SK-N-DZ (cell line): ENCODE measurements around the gene KLHL10.
"Not testable (repeated sequence)": the region's sequence is repeated elsewhere in the genome, so short reads cannot be mapped to it uniquely, and the experiment has no call there.

Experiments
- DNase-seq: peaks from one replicate; pipeline ENCODE4 v3.0.0-alpha.2; 2015; ENCODE audit warnings: low spot score

The KLHL10 gene

DNA sequence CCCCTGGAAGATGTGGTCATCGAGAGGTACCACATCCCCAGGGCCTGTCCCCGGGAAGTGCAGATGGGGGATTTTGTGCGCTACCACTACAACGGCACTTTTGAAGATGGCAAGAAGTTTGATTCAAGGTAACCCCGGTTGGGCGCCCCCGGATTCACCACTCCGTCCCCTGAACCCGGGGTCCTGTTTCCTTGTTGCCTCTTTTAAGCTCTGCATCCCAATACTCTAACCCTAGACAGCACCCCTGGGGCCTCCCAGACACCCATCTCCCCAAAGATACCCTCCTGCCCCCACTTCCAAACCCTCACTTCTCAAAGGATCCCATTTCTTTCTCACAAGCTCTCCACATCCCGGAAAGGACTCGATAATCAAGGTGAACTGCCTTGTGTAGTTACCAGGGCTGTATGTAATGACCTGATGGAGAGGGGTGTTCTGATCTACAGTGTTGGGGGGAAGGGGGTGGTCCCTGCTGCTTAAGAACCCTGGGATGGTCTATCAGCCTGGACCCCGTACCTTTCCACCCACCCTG lies 24.4 kb upstream of the KLHL10 start:
- no peak for DNase-seq

DNA sequence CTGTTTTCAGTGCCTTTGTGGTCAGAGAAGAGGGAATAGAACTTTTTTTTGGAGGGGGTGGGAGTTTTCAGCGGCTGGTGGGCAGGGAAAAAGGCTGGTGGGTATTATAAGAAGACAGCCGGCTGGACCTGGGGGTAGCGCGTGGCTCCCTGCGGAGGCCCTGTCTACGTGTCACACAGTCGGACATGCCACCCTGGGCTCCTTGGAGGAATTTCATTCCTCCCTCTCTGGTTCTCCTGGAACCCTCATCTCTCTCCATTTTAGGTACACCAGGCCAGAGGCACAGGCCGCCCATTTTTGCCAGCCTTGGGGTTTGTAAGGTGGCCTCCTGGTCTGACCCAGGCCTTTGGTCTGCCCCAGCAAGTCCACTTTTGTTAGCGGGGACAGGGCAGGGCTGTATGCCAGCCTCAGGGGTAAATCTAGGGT lies 23.9 kb upstream of the KLHL10 start:
- no peak for DNase-seq

DNA sequence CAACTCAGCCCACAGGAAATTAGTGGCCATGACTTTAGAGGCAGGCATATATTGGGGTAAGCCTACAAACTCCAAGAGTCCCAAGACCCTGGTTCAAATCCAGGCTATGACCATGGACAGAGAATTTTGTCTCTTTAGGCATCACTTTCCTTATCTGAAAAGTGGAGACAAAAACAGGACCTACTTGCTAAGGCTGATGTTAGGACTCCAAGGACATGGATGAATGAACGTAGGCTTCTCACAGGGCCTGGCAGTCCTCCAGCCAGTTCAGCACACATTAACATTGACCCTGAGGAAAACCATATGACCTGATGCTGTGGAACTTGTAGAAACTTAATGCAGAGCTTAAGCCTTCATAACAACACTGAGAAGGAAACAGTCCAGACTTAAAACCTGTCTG lies 23.4 kb upstream of the KLHL10 start:
- DNase-seq = no peak

DNA sequence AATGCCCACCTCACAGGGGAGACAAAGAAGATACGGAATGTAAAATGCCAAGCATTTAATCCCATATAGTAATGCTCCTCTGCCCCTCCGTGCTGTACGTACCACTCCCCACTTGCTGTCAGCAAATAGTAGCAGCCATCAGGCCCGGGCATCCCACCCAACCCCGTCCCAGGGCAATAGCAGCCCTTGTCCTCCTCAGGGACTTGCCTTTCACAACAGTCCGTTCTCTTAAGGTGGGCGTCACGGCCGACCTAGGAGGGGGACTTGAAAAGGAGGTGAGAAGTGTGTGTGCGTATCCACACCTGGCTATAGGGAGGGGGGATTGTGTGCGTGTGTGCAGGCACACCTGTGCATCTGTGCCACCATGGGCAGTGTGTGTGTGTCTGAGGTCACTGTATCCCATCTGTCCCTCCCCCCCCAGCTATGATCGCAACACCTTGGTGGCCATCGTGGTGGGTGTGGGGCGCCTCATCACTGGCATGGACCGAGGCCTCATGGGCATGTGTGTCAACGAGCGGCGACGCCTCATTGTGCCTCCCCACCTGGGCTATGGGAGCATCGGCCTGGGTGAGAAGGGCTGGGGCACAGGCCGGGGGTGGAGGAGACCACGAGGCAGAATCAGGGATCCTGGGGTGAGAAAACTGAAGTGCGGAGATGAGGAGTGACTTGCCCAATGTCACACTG lies 20.8 kb upstream of the KLHL10 start:
- no peak for DNase-seq

DNA sequence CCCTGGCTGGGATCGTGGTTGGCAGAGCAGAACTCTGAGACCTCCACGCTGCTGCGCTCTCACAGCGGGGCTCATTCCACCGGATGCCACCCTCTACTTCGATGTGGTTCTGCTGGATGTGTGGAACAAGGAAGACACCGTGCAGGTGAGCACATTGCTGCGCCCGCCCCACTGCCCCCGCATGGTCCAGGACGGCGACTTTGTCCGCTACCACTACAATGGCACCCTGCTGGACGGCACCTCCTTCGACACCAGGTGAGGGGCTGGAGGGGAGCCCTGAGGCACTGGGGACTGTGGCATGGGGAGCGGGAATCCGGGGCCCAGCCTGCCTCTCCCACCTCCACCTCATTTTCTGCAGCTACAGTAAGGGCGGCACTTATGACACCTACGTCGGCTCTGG lies 19.6 kb upstream of the KLHL10 start:
- DNase-seq = no peak

DNA sequence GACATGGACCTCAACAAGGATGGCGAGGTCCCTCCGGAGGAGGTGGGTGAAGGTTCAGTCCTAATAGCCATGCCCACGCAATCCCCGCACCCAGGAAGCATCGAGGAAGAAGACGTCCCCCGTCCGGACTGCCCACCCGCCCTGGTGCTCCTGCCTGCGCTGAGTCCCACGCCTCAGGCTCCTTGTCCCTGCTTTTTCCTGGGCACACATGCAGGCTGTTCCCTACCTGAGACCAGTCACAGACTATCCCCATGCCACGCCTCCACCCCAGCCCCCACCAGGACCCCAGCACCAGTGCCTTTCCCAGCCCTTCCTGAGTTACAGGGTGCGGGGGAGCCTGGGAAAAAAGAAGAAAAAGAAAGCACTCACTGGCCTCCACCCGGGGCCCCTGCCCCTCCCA lies 15.8 kb upstream of the KLHL10 start:
- DNase-seq = no peak

DNA sequence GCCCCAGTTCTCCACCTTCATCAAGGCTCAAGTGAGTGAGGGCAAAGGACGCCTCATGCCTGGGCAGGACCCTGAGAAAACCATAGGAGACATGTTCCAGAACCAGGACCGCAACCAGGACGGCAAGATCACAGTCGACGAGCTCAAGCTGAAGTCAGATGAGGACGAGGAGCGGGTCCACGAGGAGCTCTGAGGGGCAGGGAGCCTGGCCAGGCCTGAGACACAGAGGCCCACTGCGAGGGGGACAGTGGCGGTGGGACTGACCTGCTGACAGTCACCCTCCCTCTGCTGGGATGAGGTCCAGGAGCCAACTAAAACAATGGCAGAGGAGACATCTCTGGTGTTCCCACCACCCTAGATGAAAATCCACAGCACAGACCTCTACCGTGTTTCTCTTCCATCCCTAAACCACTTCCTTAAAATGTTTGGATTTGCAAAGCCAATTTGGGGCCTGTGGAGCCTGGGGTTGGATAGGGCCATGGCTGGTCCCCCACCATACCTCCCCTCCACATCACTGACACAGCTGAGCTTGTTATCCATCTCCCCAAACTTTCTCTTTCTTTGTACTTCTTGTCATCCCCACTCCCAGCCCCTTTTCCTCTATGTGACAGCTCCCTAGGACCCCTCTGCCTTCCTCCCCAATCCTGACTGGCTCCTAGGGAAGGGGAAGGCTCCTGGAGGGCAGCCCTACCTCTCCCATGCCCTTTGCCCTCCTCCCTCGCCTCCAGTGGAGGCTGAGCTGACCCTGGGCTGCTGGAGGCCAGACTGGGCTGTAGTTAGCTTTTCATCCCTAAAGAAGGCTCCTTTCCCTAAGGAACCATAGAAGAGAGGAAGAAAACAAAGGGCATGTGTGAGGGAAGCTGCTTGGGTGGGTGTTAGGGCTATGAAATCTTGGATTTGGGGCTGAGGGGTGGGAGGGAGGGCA lies 15.1 kb upstream of the KLHL10 start:
- DNase-seq = no peak

DNA sequence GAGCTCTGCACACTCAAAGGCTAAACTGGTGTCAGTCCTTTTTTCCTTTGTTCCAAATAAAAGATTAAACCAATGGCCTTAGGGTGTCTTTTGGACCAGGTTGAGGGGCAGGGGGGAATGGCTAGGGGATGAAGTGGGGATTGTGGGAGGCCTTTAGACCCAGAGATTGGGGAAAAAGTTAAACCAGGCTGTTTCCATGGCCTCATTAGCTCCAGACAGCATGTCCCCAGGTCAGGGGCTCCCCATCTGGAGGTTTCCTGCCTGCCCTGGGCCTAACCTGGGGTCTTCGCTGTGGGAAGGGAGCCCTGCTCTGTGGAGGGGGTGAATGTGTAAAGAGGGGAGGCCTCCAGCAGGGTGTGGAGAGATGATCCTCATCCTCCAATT lies 14.5 kb upstream of the KLHL10 start:
- no peak for DNase-seq

DNA sequence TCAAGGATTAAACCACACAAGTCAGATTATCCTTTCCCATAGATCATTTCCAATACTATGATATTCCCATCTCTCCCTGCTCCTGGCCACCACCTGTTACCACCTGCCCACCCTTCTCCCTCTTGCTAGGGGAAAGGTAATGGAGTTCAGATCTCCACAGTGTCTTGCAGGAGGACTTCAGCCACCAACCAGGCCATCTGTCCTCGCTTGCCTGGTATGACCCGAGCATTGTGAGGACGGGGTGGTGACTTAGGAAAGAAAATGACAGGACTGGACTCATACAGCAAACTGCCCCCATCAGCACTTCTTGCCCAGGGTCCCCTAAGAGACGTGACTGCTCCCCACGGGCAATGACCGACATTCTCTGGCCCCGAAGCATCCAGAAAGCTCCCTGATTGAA lies 14.0 kb upstream of the KLHL10 start:
- DNase-seq = no peak

DNA sequence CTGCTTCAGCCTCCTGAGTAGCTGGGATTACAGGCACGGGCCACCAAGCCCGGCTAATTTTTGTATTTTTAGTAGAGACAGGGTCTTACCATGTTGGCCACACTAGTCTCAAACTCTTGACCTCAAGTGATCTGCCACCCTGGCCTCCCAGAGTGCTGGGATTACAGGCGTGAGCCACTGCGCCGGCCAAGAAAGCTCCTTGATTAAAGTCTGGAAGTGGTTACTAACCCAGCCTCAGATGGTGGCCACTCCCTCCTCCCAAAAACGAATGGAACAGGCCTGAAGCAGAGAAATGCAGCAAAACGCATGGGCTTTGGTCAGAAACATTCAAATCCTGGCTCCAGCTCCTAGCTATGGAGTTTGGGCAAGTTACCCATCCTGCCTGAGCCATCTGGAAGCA lies 13.5 kb upstream of the KLHL10 start:
- DNase-seq = no peak

DNA sequence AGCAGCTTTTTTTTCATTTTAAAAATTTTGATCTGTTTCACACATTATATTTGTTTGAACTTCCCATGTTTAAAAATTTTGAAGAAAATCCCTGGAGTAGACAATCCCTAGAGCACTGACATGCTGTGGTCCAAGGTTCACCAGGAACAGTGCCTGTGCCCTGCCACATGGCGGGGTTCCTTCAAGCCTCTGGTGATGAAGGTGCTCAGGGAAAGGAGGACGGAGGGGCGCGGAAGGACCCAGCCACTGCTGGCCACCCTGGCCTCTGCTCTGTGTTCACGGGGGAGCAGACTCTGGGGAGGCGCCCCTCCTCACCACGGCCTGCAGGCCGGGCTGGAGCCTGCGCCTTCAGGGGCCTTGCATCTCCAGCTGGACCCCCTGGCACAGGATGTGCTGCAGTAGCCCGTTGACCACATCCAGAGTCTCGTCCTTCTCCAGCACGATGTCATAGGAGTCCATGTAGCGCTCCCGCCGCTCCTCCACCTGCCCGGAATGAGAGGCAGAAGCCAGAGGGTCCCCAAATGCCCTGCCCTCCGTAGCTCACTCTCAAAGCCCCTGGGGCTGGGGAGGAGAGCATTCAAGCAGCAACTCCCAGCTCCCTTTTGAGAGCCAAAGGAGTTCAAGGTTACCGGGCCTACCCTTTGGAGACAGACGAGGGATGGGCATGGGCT lies 12.3 kb upstream of the KLHL10 start:
- DNase-seq = no peak

DNA sequence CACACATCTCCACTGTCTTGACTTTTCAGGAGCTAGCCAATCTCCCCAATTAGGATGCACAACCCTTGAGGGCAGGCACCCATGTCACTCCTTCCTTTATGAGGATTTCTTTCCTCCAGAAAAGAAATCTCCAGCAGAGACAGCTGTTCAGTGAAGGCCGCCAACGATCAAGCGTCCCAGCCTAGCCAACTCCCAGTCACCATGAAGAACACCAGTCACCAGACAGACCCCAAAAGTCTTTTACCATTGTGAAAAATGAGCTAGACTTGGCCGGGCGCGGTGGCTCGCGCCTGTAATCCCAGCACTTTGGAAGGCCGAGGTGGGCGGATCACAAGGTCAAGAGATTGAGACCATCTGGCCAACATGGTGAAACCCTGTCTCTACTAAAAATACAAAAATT lies 7.7 kb upstream of the KLHL10 start:
- DNase-seq = not testable (repeated sequence)

DNA sequence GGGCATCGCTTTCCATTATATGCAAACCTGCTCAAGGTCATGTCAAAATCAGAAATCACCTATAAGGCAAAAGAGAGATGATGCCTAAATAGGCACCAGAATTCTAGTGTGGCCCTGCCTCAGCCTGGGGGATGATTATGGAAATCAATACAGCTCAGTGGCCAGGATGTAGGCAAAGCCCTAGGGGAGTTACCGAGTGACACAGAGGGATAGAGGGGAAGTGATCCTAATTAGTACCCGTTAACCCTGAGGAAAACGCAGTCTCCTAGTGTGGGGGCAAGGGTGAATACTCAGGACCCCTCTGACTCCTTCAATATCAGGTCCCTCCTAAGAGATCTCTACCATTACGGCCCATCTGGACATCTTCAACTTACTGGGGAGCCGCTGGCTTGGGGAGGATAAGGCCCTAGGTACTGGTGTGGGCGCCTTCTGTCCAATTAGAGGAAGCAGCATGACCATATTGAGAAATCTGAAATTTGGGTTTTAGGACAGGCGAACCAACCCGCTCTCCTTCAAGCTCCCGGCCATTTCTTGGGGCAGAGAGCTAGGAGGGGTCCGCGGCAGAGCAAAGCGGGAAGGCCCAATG lies 2.3 kb upstream of the KLHL10 start:
- DNase-seq = no peak

DNA sequence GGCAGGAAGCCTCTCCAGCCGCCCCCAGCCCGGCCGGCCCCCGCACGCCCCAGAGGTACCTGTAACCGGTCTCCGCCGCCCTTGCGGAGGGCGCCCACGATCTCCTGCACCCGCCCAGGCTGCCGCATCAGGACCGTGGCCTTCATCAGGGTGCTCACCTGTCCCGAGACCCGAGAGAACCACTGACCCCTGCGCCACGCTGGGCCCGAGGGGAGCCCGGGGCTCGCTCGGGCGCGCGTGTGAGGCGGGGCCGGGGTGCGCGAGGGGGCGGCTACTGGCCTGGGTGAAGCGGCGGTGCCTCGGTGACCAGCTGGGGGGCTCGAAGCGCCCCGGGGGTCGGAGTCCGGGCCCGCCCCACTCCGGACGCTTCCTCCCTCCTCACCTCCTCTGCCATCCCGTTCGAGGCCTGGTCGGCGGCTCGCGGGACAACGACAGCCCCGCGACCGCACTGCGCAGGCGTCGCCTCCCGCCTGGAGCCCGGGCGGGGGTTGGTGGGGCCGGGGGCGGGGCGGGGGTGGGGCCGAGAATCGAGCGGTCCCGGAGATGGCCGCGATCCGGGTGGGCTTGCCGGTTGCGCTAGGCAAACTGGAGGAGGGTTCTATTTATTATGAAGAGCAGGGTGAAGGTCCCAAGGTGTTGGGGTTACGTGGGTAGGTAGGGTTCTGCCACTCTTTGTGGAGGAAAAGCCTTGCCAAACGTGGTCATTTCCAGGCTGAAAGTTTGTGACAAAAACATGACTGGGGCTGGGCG lies 1.6 kb upstream of the KLHL10 start, which contains the start of gene NT5C3B:
Gene NT5C3B, minus strand, starts transcription at position 433 of the 750 bp plus-strand sequence. Its CDS starts 39 bp downstream, at position 394.
- DNase-seq = peak; percentile 76

DNA sequence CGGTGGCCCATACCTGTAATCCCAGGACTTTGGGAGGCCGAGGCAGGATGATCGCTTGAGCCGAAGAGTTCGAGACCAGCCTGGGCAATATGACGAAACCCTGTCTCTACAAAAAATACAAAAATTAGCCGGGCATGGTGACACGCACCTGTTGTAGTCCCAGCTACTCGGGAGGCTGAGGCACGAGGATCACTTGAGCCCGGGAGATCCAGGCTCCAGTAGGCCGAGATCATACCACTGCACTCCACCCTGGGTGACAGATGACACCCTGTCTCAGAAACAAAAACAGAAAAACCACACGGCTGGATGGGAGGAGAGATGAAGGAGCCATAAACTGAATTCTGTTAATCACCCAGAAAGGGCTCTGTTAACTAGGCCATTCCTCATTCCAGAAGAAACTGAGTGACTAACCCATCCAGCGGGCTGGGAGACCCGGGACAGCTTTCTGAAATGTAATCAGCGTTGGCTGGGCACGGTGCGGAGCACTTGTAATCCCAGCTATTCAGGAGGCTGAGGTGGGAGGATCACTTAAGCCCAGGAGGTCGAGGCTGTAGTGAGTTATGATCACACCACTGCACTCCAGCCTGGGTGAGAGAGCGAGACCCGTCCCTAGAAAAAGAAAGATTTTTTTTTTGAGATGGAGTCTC lies 952 bp upstream of the KLHL10 start:
- DNase-seq = no peak

DNA sequence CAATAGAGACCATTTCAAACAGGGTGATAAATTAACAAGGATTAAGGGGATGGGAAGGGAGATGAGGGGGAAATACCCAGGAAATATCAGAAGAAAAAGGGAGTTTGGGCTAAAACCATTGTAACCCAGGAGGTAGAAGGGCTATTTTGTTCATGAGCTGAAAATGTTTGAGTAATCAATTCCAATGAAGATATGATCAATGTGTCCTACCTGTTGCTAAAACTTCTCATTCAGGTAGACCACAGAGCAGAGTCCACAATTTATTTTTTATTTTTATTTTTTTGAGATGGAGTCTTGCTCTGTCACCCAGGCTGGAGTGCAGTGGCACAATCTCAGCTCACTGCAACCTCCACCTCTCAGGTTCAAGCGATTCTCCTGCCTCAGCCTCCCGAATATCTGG lies 1.8 kb downstream of the KLHL10 start:
- DNase-seq = not testable (repeated sequence)

DNA sequence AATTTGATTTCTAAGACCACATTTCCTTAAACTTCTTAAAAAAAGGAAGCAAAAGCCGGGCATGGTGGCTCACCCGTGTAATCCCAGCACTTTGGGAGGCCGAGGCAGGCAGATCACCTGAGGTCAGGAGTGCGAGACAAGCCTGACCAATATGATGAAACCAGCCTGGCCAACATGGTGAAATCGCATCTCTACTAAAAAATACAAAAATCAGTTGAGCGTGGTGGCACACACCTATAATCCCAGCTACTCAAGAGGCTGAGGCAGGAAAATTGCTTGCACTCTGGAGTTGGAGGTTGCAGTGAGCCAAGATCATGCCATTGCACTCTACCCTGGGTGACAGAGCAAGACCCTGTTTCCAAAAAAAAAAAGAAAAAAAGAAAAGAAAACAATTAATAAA lies 3.2 kb downstream of the KLHL10 start:
- DNase-seq = not testable (repeated sequence)

DNA sequence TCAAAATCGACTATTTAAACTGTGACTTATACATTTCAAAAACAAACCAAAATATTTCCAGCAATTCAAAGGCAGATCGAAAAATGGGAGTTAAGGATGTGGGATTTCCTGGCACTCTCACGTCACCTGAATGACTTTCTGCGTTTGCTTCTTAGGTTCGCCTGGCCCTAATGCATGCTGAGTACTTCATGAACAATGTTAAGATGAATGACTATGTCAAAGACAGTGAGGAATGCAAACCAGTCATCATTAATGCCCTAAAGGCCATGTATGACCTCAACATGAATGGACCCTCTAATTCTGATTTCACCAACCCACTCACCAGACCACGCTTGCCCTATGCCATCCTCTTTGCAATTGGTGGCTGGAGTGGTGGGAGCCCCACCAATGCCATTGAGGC lies 7.3 kb downstream of the KLHL10 start:
- no peak for DNase-seq

DNA sequence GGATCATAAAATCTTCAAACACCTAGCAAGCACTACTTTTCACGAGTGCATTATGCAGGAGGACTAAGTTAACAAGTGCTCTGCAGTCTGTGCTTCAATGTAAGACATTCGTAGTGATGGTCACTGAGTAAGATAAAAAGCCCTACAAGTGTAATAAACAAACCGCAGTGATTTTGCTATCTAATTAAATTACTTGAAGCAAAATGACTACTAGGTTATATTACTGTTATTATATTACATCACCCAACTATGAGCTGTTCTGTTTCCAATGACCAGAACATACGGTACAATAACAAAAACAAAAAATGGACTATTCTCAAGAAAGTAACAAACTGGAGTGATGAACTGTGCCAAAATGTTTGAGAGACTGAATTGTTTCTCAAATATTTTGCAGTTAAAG lies 11.2 kb downstream of the KLHL10 start:
- no peak for DNase-seq

DNA sequence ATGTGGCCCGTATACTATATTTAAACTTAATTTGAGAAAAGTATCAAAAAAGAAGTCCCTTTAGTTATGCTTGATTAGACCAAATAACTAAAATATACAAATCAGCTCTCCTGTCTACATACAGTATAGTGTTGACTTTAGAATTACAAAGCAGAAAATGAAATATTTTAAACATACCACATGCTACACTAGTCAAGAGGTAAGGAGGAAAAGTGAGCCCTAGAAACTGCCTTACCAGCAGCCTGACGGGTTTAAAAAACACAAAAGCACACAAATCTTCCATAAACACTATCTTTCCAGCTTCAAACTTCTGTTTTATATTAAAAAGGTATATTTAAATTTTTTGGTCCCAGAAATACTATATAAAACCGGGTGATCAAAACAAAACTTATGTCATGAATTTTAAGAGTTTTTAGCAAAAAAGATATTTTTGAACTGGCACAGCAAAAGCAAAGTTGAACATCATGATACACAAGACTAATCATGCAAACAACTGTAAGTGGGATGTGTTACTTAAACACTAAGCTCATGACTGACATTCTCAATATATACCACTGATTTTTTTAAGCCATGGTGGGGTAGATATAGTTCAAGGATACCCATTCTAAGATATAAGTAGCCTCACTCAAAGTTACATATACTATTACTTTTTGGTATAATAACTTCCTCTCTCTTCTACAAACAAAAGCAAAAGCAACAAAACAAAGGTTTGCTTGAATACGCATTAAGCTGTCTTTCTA lies 11.8 kb downstream of the KLHL10 start:
- DNase-seq = no peak
